HEK293 (cell line): ENCODE measurements around the gene JAZF1.

Experiments
- FEZF1 ChIP-seq: fragments of 450-650 bp; formaldehyde crosslinking; IDR thresholded peaks from 2 replicates; pipeline ENCODE4 v1.5.1; 2016; ENCODE audit warnings: missing biosample characterization, missing genetic modification characterization
- KLF10 ChIP-seq: fragments of 450-650 bp; IDR thresholded peaks from 2 replicates; pipeline ENCODE4 v1.5.1; 2018; ENCODE audit warnings: missing biosample characterization, mild to moderate bottlenecking, missing genetic modification characterization
- KLF9 ChIP-seq: fragments of 450-650 bp; formaldehyde crosslinking; IDR thresholded peaks from 2 replicates; pipeline ENCODE4 v1.5.1; 2016; ENCODE audit warnings: missing biosample characterization, missing genetic modification characterization, low read depth
- OSR2 ChIP-seq: fragments of 450-650 bp; formaldehyde crosslinking; IDR thresholded peaks from 2 replicates; pipeline ENCODE4 v1.5.1; 2016; ENCODE audit warnings: missing biosample characterization, missing genetic modification characterization
- SCRT1 ChIP-seq: fragments of 450-650 bp; formaldehyde crosslinking; IDR thresholded peaks from 2 replicates; pipeline ENCODE4 v1.5.1; 2016; ENCODE audit warnings: missing biosample characterization, missing genetic modification characterization, borderline replicate concordance
- ZEB2 ChIP-seq: fragments of 450-650 bp; formaldehyde crosslinking; IDR thresholded peaks from 2 replicates; pipeline ENCODE4 v1.5.1; 2016; ENCODE audit warnings: missing biosample characterization, missing genetic modification characterization
- ZIC2 ChIP-seq: fragments of 450-650 bp; formaldehyde crosslinking; IDR thresholded peaks from 2 replicates; pipeline ENCODE4 v1.5.1; 2016; ENCODE audit warnings: missing biosample characterization, missing genetic modification characterization
- ZNF121 ChIP-seq: fragments of 450-650 bp; formaldehyde crosslinking; IDR thresholded peaks from 2 replicates; pipeline ENCODE4 v1.5.1; 2016; ENCODE audit warnings: missing biosample characterization, missing genetic modification characterization
- ZNF155 ChIP-seq: fragments of 450-650 bp; formaldehyde crosslinking; IDR thresholded peaks from 2 replicates; pipeline ENCODE4 v1.5.1; 2016; ENCODE audit warnings: missing biosample characterization, missing genetic modification characterization
- ZNF169 ChIP-seq: fragments of 450-650 bp; formaldehyde crosslinking; IDR thresholded peaks from 2 replicates; pipeline ENCODE4 v1.5.1; 2016; ENCODE audit warnings: missing biosample characterization, missing genetic modification characterization
- ZNF23 ChIP-seq: fragments of 450-650 bp; formaldehyde crosslinking; IDR thresholded peaks from 2 replicates; pipeline ENCODE4 v1.5.1; 2016; ENCODE audit warnings: missing biosample characterization, missing genetic modification characterization, borderline replicate concordance
- ZNF24 ChIP-seq: fragments of 450-650 bp; formaldehyde crosslinking; IDR thresholded peaks from 2 replicates; pipeline ENCODE4 v1.5.1; 2016; ENCODE audit warnings: missing biosample characterization, missing genetic modification characterization
- ZNF341 ChIP-seq: fragments of 450-650 bp; formaldehyde crosslinking; IDR thresholded peaks from 2 replicates; pipeline ENCODE4; 2016; ENCODE audit warnings: low read depth, missing biosample characterization, missing genetic modification characterization
- ZNF362 ChIP-seq: fragments of 450-650 bp; formaldehyde crosslinking; IDR thresholded peaks from 2 replicates; pipeline ENCODE4 v1.5.1; 2016; ENCODE audit warnings: missing biosample characterization, missing genetic modification characterization
- ZNF394 ChIP-seq: fragments of 450-650 bp; formaldehyde crosslinking; IDR thresholded peaks from 2 replicates; pipeline ENCODE4 v1.5.1; 2016; ENCODE audit warnings: missing biosample characterization, missing genetic modification characterization, mild to moderate bottlenecking, moderate library complexity, borderline replicate concordance
- ZNF416 ChIP-seq: fragments of 450-650 bp; formaldehyde crosslinking; IDR thresholded peaks from 2 replicates; pipeline ENCODE4 v1.5.1; 2016; ENCODE audit warnings: missing biosample characterization, missing genetic modification characterization
- ZNF548 ChIP-seq: fragments of 450-650 bp; formaldehyde crosslinking; IDR thresholded peaks from 2 replicates; pipeline ENCODE4 v1.5.1; 2016; ENCODE audit warnings: missing biosample characterization, missing genetic modification characterization
- ZNF623 ChIP-seq: fragments of 450-650 bp; formaldehyde crosslinking; IDR thresholded peaks from 2 replicates; pipeline ENCODE4 v1.5.1; 2016; ENCODE audit warnings: missing biosample characterization, missing genetic modification characterization
- ZNF626 ChIP-seq: fragments of 450-650 bp; sonication (Bioruptor Pico); formaldehyde crosslinking; IDR thresholded peaks from 2 replicates; pipeline ENCODE4 v1.5.1; 2018; ENCODE audit warnings: missing biosample characterization, missing genetic modification characterization, inconsistent platforms
- ZNF701 ChIP-seq: fragments of 450-650 bp; formaldehyde crosslinking; IDR thresholded peaks from 2 replicates; pipeline ENCODE4 v1.5.1; 2016; ENCODE audit warnings: missing biosample characterization, missing genetic modification characterization
- ZNF704 ChIP-seq: fragments of 450-650 bp; formaldehyde crosslinking; IDR thresholded peaks from 2 replicates; pipeline ENCODE4 v1.5.1; 2016; ENCODE audit warnings: missing biosample characterization, missing genetic modification characterization
- ZNF76 ChIP-seq: fragments of 450-650 bp; formaldehyde crosslinking; IDR thresholded peaks from 2 replicates; pipeline ENCODE4; 2016; ENCODE audit warnings: low read depth, missing biosample characterization, missing genetic modification characterization, borderline replicate concordance
- ZNF768 ChIP-seq: fragments of 450-650 bp; formaldehyde crosslinking; IDR thresholded peaks from 2 replicates; pipeline ENCODE4 v1.5.1; 2018; ENCODE audit warnings: missing biosample characterization, mild to moderate bottlenecking, missing genetic modification characterization
- ZNF777 ChIP-seq: fragments of 450-650 bp; formaldehyde crosslinking; IDR thresholded peaks from 2 replicates; pipeline ENCODE4 v1.5.1; 2017; ENCODE audit warnings: missing biosample characterization, missing genetic modification characterization, borderline replicate concordance
- ZNF830 ChIP-seq: fragments of 450-650 bp; IDR thresholded peaks from 2 replicates; pipeline ENCODE4 v1.5.0; 2018; ENCODE audit warnings: missing biosample characterization, missing genetic modification characterization, low read depth, mild to moderate bottlenecking, moderate library complexity
- ZSCAN16 ChIP-seq: fragments of 450-650 bp; formaldehyde crosslinking; IDR thresholded peaks from 2 replicates; pipeline ENCODE4 v1.5.1; 2016; ENCODE audit warnings: missing biosample characterization, missing genetic modification characterization
- TF ChIP-seq, protein P1 (sequence below): fragments of 450-650 bp; formaldehyde crosslinking; IDR thresholded peaks from 2 replicates; pipeline ENCODE4 v1.5.1; 2016; ENCODE audit warnings: missing biosample characterization, missing genetic modification characterization
- TF ChIP-seq, protein P2 (sequence below): fragments of 450-650 bp; formaldehyde crosslinking; IDR thresholded peaks from 2 replicates; pipeline ENCODE4 v1.5.1; 2016; ENCODE audit warnings: missing biosample characterization, missing genetic modification characterization
- TF ChIP-seq, protein P3 (sequence below): fragments of 450-650 bp; formaldehyde crosslinking; IDR thresholded peaks from 2 replicates; pipeline ENCODE4 v1.5.1; 2017; ENCODE audit warnings: missing biosample characterization, missing genetic modification characterization
- TF ChIP-seq, protein P4 (sequence below): fragments of 450-650 bp; formaldehyde crosslinking; IDR thresholded peaks from 2 replicates; pipeline ENCODE4 v1.5.1; 2016; ENCODE audit warnings: missing biosample characterization, missing genetic modification characterization

The JAZF1 gene

DNA sequence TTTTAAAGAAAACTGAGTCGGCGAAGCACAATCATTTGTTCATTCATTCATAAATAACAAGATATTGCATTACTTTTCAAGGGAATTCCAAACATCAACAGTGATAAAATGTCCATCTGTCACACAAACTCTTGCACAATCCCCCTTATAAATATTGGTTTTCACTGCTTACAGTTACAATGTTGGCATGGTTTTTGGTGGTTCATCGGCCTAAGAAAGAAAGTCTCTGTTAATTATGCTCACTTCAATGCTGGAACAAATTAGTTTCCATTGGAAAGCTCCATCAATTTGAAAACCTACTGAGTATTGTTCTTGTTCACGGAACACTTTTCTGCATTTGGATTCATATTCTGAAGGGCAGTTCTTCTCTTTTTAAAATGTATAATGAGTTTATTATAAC lies 188.5 kb downstream of the JAZF1 start (continued):
- TF ChIP-seq FEZF1 (tag by site-specific recombination) (0 out of 2 replicates have a peak, but pooled peaks have one; percentile 15), ZNF777 (no peak), ZNF341 (tag by site-specific recombination) (no peak), ZNF23 (no peak), ZNF394 (no peak), ZNF155 (no peak), ZNF76 (tag by site-specific recombination) (no peak), ZEB2 (peak; percentile 41; the same call in 1 of the 2 replicates), KLF10 (tag by site-specific recombination) (no peak), ZSCAN16 (tag by site-specific recombination) (no peak), ZNF416 (no peak), ZNF704 (tag by site-specific recombination) (no peak), SCRT1 (tag by site-specific recombination) (no peak), ZNF169 (no peak), OSR2 (tag by site-specific recombination) (no peak; the same call in 1 of the 2 replicates), ZNF24 (tag by site-specific recombination) (0 out of 2 replicates have a peak, but pooled peaks have one; percentile 28), ZNF830 (tag by site-specific recombination) (no peak), ZNF768 (tag by site-specific recombination) (no peak), ZNF362 (tag by site-specific recombination) (no peak), ZNF121 (tag by site-specific recombination) (no peak), KLF9 (no peak), ZNF701 (no peak), ZNF626 (tag by site-specific recombination) (no peak), ZNF548 (tag by site-specific recombination) (no peak), ZIC2 (tag by site-specific recombination) (no peak), ZNF623 (tag by site-specific recombination) (no peak)
- TF ChIP-seq, protein P1, sequence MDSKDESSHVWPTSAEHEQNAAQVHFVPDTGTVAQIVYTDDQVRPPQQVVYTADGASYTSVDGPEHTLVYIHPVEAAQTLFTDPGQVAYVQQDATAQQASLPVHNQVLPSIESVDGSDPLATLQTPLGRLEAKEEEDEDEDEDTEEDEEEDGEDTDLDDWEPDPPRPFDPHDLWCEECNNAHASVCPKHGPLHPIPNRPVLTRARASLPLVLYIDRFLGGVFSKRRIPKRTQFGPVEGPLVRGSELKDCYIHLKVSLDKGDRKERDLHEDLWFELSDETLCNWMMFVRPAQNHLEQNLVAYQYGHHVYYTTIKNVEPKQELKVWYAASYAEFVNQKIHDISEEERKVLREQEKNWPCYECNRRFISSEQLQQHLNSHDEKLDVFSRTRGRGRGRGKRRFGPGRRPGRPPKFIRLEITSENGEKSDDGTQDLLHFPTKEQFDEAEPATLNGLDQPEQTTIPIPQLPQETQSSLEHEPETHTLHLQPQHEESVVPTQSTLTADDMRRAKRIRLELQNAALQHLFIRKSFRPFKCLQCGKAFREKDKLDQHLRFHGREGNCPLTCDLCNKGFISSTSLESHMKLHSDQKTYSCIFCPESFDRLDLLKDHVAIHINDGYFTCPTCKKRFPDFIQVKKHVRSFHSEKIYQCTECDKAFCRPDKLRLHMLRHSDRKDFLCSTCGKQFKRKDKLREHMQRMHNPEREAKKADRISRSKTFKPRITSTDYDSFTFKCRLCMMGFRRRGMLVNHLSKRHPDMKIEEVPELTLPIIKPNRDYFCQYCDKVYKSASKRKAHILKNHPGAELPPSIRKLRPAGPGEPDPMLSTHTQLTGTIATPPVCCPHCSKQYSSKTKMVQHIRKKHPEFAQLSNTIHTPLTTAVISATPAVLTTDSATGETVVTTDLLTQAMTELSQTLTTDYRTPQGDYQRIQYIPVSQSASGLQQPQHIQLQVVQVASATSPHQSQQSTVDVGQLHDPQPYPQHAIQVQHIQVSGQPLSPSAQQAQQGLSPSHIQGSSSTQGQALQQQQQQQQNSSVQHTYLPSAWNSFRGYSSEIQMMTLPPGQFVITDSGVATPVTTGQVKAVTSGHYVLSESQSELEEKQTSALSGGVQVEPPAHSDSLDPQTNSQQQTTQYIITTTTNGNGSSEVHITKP (tag by site-specific recombination): peak; percentile 30; the same call in 1 of the 2 replicates
- TF ChIP-seq, protein P2, sequence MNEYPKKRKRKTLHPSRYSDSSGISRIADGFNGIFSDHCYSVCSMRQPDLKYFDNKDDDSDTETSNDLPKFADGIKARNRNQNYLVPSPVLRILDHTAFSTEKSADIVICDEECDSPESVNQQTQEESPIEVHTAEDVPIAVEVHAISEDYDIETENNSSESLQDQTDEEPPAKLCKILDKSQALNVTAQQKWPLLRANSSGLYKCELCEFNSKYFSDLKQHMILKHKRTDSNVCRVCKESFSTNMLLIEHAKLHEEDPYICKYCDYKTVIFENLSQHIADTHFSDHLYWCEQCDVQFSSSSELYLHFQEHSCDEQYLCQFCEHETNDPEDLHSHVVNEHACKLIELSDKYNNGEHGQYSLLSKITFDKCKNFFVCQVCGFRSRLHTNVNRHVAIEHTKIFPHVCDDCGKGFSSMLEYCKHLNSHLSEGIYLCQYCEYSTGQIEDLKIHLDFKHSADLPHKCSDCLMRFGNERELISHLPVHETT (tag by site-specific recombination): no peak
- TF ChIP-seq, protein P3, sequence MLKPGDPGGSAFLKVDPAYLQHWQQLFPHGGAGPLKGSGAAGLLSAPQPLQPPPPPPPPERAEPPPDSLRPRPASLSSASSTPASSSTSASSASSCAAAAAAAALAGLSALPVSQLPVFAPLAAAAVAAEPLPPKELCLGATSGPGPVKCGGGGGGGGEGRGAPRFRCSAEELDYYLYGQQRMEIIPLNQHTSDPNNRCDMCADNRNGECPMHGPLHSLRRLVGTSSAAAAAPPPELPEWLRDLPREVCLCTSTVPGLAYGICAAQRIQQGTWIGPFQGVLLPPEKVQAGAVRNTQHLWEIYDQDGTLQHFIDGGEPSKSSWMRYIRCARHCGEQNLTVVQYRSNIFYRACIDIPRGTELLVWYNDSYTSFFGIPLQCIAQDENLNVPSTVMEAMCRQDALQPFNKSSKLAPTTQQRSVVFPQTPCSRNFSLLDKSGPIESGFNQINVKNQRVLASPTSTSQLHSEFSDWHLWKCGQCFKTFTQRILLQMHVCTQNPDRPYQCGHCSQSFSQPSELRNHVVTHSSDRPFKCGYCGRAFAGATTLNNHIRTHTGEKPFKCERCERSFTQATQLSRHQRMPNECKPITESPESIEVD (tag by site-specific recombination): peak; percentile 97
- TF ChIP-seq, protein P4, sequence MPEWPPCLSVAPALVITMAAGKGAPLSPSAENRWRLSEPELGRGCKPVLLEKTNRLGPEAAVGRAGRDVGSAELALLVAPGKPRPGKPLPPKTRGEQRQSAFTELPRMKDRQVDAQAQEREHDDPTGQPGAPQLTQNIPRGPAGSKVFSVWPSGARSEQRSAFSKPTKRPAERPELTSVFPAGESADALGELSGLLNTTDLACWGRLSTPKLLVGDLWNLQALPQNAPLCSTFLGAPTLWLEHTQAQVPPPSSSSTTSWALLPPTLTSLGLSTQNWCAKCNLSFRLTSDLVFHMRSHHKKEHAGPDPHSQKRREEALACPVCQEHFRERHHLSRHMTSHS: no peak
